B cell (primary cell): ENCODE results near the gene ABCC1. TPM values are rescaled to one million over a fixed set of nuclear protein-coding genes. Genes with fewer than 3 reads are reported as not detected.

Experiments used
- ATAC-seq: fragments of 200-7000 bp; cut with Tn5 transposase; one replicate; pipeline ENCODE4 v1.10.0; 2021; ENCODE audit warnings: low read depth, mild to moderate bottlenecking, moderate number of reproducible peaks, moderate library complexity
- CTCF ChIA-PET: fragments of 350-600 bp; sonication (Branson Sonifier 250); formaldehyde crosslinking; loops from one replicate; lab custom pipeline; 2021; ENCODE audit warnings: antibody characterized with exemption, inconsistent platforms; lab: Charles Lee
- POLR2A ChIA-PET: fragments of 350-600 bp; sonication (Branson Sonifier 250); formaldehyde crosslinking; loops from one replicate; lab custom pipeline; 2021; ENCODE audit warnings: antibody characterized with exemption; lab: Charles Lee
- DNase-seq: peaks from one replicate; pipeline ENCODE4 v3.0.0; 2013
- H2AFZ ChIP-seq: 2 replicates; pipeline ENCODE4 v1.6.1; 2012; ENCODE audit warnings: mild to moderate bottlenecking, low read depth, low read length; ENCODE audit not compliant: insufficient read depth, poor library complexity, severe bottlenecking
- H3K27ac ChIP-seq, 2 donors: 1 replicate in 1 of 2; 2 replicates in 1 of 2; pipeline ENCODE4 v1.5.1; 2012 to 2013; ENCODE audit warnings: low read length in 2 of 2, mild to moderate bottlenecking in 2 of 2, moderate library complexity in 1 of 2
- H3K27me3 ChIP-seq, 4 experiments: fragments of 200-600 bp in 1 of 4; sonication (generic) in 1 of 4; replicated peaks in 1 of 4; 1 replicate in 2 of 4; 2 replicates in 2 of 4; pipeline versions ENCODE4 v1.6.1 to v1.7.0; 2013 to 2016; ENCODE audit warnings: low read length in 3 of 4, mild to moderate bottlenecking in 2 of 4, mixed read lengths in 1 of 4, moderate library complexity in 1 of 4; ENCODE audit not compliant: insufficient read depth in 4 of 4, control insufficient read depth in 3 of 4; ENCODE audit errors: control extremely low read depth in 1 of 4
- H3K36me3 ChIP-seq, 2 experiments: replicated peaks in 1 of 2; 1 replicate in 1 of 2; 2 replicates in 1 of 2; pipeline versions ENCODE4 v1.6.1 to v1.7.1; 2013; ENCODE audit warnings: low read length in 1 of 2; ENCODE audit not compliant: insufficient read depth in 2 of 2, control insufficient read depth in 1 of 2; ENCODE audit errors: control extremely low read depth in 1 of 2, extremely low read depth in 1 of 2
- H3K4me1 ChIP-seq, 2 donors: fragments of 200-600 bp in 1 of 2; sonication (generic) in 1 of 2; 1 replicate in 1 of 2; 2 replicates in 1 of 2; pipeline versions ENCODE4 v1.5.1 to v1.6.1; 2013 to 2017; ENCODE audit warnings: low read length in 2 of 2; ENCODE audit not compliant: control insufficient read depth in 2 of 2, insufficient read depth in 2 of 2
- H3K4me2 ChIP-seq: replicated peaks from 2 replicates; pipeline ENCODE3; 2012; ENCODE audit warnings: mild to moderate bottlenecking, low read depth, low read length; ENCODE audit not compliant: poor library complexity, severe bottlenecking
- H3K4me3 ChIP-seq, 5 experiments: fragments of 200-600 bp in 1 of 5; sonication (generic) in 1 of 5; 1 replicate in 3 of 5; 2 replicates in 2 of 5; pipeline versions ENCODE4 v1.5.1 to v1.7.0; 2011 to 2016; ENCODE audit warnings: low read length in 4 of 5, mild to moderate bottlenecking in 4 of 5, low read depth in 2 of 5, control low read depth in 1 of 5, moderate library complexity in 1 of 5; ENCODE audit not compliant: insufficient read depth in 1 of 5; ENCODE audit errors: control extremely low read depth in 1 of 5, extremely low read depth in 1 of 5
- H3K79me2 ChIP-seq: fragments of 200-600 bp; sonication (generic); one replicate; pipeline ENCODE4 v1.6.0; 2016; ENCODE audit warnings: low read length; ENCODE audit not compliant: control insufficient read depth, insufficient read depth
- H3K9ac ChIP-seq: fragments of 200-600 bp; sonication (generic); 2 replicates; pipeline ENCODE4 v1.6.1; 2017; ENCODE audit warnings: mild to moderate bottlenecking, low read length, moderate library complexity
- H3K9me3 ChIP-seq, 3 donors: one replicate each; pipeline versions ENCODE4 v1.6.1 to v1.7.1; 2013; ENCODE audit warnings: low read length in 2 of 3; ENCODE audit not compliant: control insufficient read depth in 2 of 3, insufficient read depth in 1 of 3; ENCODE audit errors: control extremely low read depth in 1 of 3
- H4K20me1 ChIP-seq: 2 replicates; pipeline ENCODE4 v1.6.0; 2012; ENCODE audit warnings: mild to moderate bottlenecking, low read length; ENCODE audit not compliant: insufficient read depth, control insufficient read depth, poor library complexity, severe bottlenecking
- H3K27ac Mint-ChIP-seq: one replicate; pipeline ENCODE4 v1.8.0; 2021; ENCODE audit warnings: mixed read lengths
- H3K27me3 Mint-ChIP-seq: one replicate; pipeline ENCODE4 v1.8.0; 2021; ENCODE audit warnings: mixed read lengths
- H3K4me1 Mint-ChIP-seq: one replicate; pipeline ENCODE4 v1.8.0; 2021; ENCODE audit warnings: mixed read lengths
- H3K4me3 Mint-ChIP-seq: one replicate; pipeline ENCODE4 v1.8.0; 2021; ENCODE audit warnings: mixed read lengths
- H3K9me3 Mint-ChIP-seq: one replicate; pipeline ENCODE4 v1.8.0; 2022; ENCODE audit warnings: mixed read lengths; ENCODE audit not compliant: insufficient read depth
- EZH2 ChIP-seq: IDR thresholded peaks from 2 replicates; pipeline ENCODE4 v1.6.1; 2012; ENCODE audit warnings: borderline replicate concordance, low read depth, mild to moderate bottlenecking, moderate library complexity, low read length; ENCODE audit not compliant: insufficient read depth, poor library complexity, severe bottlenecking
- WGBS: methylation state at CpG from one replicate; pipeline ENCODE4 v1.1.5; 2013; ENCODE audit warnings: missing lambda C conversion rate; ENCODE audit not compliant: insufficient coverage; 5-methylcytosine and 5-hydroxymethylcytosine counted together
- intact Hi-C: fragments of 100-400 bp; cut with micrococcal nuclease; formaldehyde crosslinking; loops from one replicate; pipeline ENCODE4 v1.10.0; 2022
- polyA plus RNA-seq: library from polyadenylated mRNA; depleted of rRNA; stranded (reverse); fragments of >200 nt; gene quantifications from 2 replicates; pipeline ENCODE4 v1.2.3, GENCODE V29; 2012
- total RNA-seq, 2 donors: library from RNA; stranded (reverse); fragments of 120-200 nt in 1 of 2; gene quantifications; 1 replicate in 1 of 2; 2 replicates in 1 of 2; pipeline versions ENCODE4 v1.2.3 to v1.2.4, GENCODE V29; 2013 to 2022
- TF ChIP-seq, protein P1 (sequence below): fragments of 200-600 bp; IDR thresholded peaks from one replicate; pipeline ENCODE4 v1.8.0; 2022; ENCODE audit warnings: antibody characterized with exemption, mild to moderate bottlenecking

Gene ABCC1
- total and polyA plus RNA-seq, 2 donors (not counting 1 experiment from before 2014, with no cell fraction given): 21.8 to 73.0 TPM

DNA sequence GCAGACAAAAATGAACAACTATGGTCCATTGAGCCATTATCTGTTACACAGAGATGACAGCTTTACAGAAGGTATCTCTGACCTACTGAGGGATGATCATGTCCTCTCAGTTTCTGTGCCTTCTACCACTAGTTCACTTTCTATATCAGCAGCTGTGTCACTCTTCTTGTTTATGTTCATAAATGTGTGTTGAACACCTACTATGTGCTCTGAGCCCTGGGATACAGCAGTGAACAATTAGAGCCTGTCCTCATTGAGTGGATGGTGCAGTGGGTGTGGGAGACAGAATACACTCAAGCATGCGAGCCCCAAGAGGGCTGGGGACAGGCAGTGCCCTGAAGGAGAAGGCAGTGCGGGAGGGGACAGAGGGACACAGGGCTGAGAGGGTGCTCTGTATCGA is 181.8 kb downstream of the ABCC1 start:
- H3K9ac ChIP-seq: no peak overlapping the region
- peaks cover 0 to 56% of the 10 kb centered on the region in 2 experiments for H3K36me3 ChIP-seq
- Mint-ChIP-seq H3K9me3 (no peaks in the 10 kb centered on the region), H3K4me3 (no peak overlapping the region), H3K27ac (no peak overlapping the region), H3K4me1 (peaks cover 3% of the 10 kb centered on the region), H3K27me3 (no peaks in the 10 kb centered on the region)
- no peaks in the 10 kb centered on the region for H3K9me3 ChIP-seq
- ChIA-PET POLR2A (no interaction called here), CTCF (no interaction called here)
- H3K27me3 ChIP-seq: no peaks in the 10 kb centered on the region
- TF ChIP-seq EZH2: no peak
- TF ChIP-seq, protein P1, sequence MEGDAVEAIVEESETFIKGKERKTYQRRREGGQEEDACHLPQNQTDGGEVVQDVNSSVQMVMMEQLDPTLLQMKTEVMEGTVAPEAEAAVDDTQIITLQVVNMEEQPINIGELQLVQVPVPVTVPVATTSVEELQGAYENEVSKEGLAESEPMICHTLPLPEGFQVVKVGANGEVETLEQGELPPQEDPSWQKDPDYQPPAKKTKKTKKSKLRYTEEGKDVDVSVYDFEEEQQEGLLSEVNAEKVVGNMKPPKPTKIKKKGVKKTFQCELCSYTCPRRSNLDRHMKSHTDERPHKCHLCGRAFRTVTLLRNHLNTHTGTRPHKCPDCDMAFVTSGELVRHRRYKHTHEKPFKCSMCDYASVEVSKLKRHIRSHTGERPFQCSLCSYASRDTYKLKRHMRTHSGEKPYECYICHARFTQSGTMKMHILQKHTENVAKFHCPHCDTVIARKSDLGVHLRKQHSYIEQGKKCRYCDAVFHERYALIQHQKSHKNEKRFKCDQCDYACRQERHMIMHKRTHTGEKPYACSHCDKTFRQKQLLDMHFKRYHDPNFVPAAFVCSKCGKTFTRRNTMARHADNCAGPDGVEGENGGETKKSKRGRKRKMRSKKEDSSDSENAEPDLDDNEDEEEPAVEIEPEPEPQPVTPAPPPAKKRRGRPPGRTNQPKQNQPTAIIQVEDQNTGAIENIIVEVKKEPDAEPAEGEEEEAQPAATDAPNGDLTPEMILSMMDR: no peak
- intact Hi-C loops: no loop called here
- peaks cover 0 to 3% of the 10 kb centered on the region in 2 donors for H3K4me1 ChIP-seq
- no peak overlapping the region for H2AFZ ChIP-seq
- no peaks in the 10 kb centered on the region for H3K79me2 ChIP-seq
- no peak overlapping the region for H3K4me3 ChIP-seq
- no peaks in the 10 kb centered on the region for H4K20me1 ChIP-seq
- WGBS: 100% methylated on average over 2 of the region's 3 CpGs
- H3K27ac ChIP-seq: no peak overlapping the region
- no peak for DNase-seq
- no peak overlapping the region for H3K4me2 ChIP-seq
- ATAC-seq: no peak

DNA sequence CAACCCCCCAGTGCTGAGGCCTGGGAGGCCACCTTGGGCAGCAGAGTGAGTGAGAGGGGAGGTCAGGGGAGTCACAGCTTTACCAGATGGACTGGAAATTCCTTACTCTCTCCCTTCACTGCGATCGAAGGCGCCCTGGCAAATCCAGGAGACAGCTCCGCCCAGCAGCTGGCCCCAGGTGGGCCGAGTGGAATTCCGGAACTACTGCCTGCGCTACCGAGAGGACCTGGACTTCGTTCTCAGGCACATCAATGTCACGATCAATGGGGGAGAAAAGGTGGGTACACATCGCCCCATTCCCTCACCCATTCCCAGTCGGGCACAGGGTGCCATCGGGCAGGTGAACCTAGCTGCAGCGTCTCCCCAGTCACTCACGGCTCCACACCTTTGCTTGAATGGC is 182.2 kb downstream of the ABCC1 start:
- Histone ChIP-seq H4K20me1 (no peaks in the 10 kb centered on the region), H3K4me1 (peaks cover 0 to 3% of the 10 kb centered on the region in 2 donors), H3K9ac (no peak overlapping the region), H3K27ac (no peak overlapping the region), H3K79me2 (no peaks in the 10 kb centered on the region), H3K4me3 (no peak overlapping the region), H3K27me3 (no peaks in the 10 kb centered on the region), H2AFZ (no peak overlapping the region), H3K9me3 (no peaks in the 10 kb centered on the region), H3K36me3 (peaks cover 0 to 61% of the 10 kb centered on the region in 2 experiments), H3K4me2 (no peak overlapping the region)
- Mint-ChIP-seq H3K4me1 (peaks cover 3% of the 10 kb centered on the region), H3K4me3 (no peak overlapping the region), H3K9me3 (no peaks in the 10 kb centered on the region), H3K27me3 (no peaks in the 10 kb centered on the region), H3K27ac (no peak overlapping the region)
- DNase-seq: no peak
- intact Hi-C loops: no loop called here
- POLR2A ChIA-PET: no interaction called here
- no peak for ATAC-seq
- WGBS: 100% methylated on average over 11 of the region's 15 CpGs
- CTCF ChIA-PET: interaction anchor here (1.9 kb wide), 1 partner anchor 257 kb away, joined by 4 read pairs; no protein-coding TSS in a partner anchor
- TF ChIP-seq EZH2: no peak
- TF ChIP-seq, protein P1: no peak
